Measurements from ENCODE around the gene UPB1. TPM values are rescaled to one million over a fixed set of nuclear protein-coding genes. Genes with fewer than 3 reads are reported as not detected.

Gene UPB1
- total RNA-seq, 1 experiment from 2014 or later = 0.09 TPM

GRCh38 chr22:24501301-24502005 is 6.3 kb downstream of the UPB1 start:
- Mint-ChIP-seq H3K27me3 (ENCODE audit: low read depth) (peaks cover 15% of the 10 kb centered on the region), H3K4me3 (no peak overlapping the region), H3K9me3 (no peaks in the 10 kb centered on the region), H3K4me1 (peaks cover 8% of the 10 kb centered on the region), H3K36me3 (no peaks in the 10 kb centered on the region), H3K27ac (no peak overlapping the region)
- ChIA-PET CTCF (interaction anchor here (1.2 to 12.0 kb wide), 6 partner anchors 8 to 312 kb away, joined by 3 to 271 read pairs (median 5); partner anchors contain the start of gene ADORA2A), POLR2A (no interaction called here)
- ATAC-seq (no peak), DNase-seq (ENCODE audit: low spot score) (no peak)
- TF ChIP-seq HMGXB4 (CRISPR knock-in tag; IDR thresholded peaks at IDR 0.05) = no peak
- TF ChIP-seq ATF2 (CRISPR knock-in tag; IDR thresholded peaks at IDR 0.05; ENCODE audit: borderline replicate concordance, low read depth) = no peak
- no peak for TF ChIP-seq STAT6 (CRISPR knock-in tag; conservative IDR thresholded peaks at IDR 0.05; ENCODE audit: low read depth)
- no peak for TF ChIP-seq TP53 (CRISPR knock-in tag; IDR thresholded peaks at IDR 0.05)
- TF ChIP-seq CREM (CRISPR knock-in tag; IDR thresholded peaks at IDR 0.05) = no peak
- no peak for TF ChIP-seq ELF4 (CRISPR knock-in tag; IDR thresholded peaks at IDR 0.05; ENCODE audit: low read depth)
- no peak for TF ChIP-seq ATF6 (CRISPR knock-in tag; IDR thresholded peaks at IDR 0.05)
- no peak for TF ChIP-seq NFYB (CRISPR knock-in tag; conservative IDR thresholded peaks at IDR 0.05; ENCODE audit: low read depth)
- TF ChIP-seq ZNF232 (CRISPR knock-in tag; IDR thresholded peaks at IDR 0.05) = no peak
- no peak for TF ChIP-seq ZNF512 (CRISPR knock-in tag; IDR thresholded peaks at IDR 0.05; ENCODE audit: borderline replicate concordance)
- no peak for TF ChIP-seq MYBL2 (CRISPR knock-in tag; IDR thresholded peaks at IDR 0.05)
- TF ChIP-seq PRDM15 (CRISPR knock-in tag; IDR thresholded peaks at IDR 0.05) = no peak
- TF ChIP-seq ATF3 (CRISPR knock-in tag; conservative IDR thresholded peaks at IDR 0.05) = no peak
- TF ChIP-seq USF1 (CRISPR knock-in tag; IDR thresholded peaks at IDR 0.05) = no peak
- TF ChIP-seq IRF2 (CRISPR knock-in tag; IDR thresholded peaks at IDR 0.05; ENCODE audit: borderline replicate concordance, low read depth) = no peak
- TF ChIP-seq CDX4 (CRISPR knock-in tag; IDR thresholded peaks at IDR 0.05; ENCODE audit: borderline replicate concordance) = no peak
- TF ChIP-seq MAX (CRISPR knock-in tag; IDR thresholded peaks at IDR 0.05) = no peak

Measured in WTC11 (cell line).